Measurements from ENCODE around the gene CREB5. TPM values are rescaled to one million over a fixed set of nuclear protein-coding genes. Genes with fewer than 3 reads are reported as not detected.

The CREB5 gene
- total RNA-seq, 1 donor from 2014 or later = 13.6 TPM

DNA sequence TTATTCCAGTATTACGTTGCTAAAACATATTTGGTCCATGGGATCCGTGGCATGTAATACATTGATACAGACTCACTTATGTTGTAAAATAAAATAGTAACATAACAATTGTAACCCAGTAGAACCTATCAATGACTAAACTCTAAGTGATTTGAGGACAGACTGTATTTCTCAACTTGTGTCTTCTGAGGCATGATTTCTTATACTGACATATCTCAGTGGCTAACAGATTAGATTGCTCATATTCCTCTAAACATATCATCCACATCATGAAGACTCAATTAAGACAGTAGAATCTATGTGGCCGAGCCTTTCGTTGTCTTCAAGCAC is 72.3 kb downstream of the CREB5 start:
- H3K4me1 Mint-ChIP-seq = peaks cover 53% of the 10 kb centered on the region
- no peak overlapping the region for H3K4me3 Mint-ChIP-seq
- no peaks in the 10 kb centered on the region for H3K36me3 Mint-ChIP-seq
- H3K9me3 Mint-ChIP-seq = no peaks in the 10 kb centered on the region
- DNase-seq (ENCODE audit: low spot score in 2 of 2, unreplicated experiment in 2 of 2) = no peak
- TF ChIP-seq, protein P1, sequence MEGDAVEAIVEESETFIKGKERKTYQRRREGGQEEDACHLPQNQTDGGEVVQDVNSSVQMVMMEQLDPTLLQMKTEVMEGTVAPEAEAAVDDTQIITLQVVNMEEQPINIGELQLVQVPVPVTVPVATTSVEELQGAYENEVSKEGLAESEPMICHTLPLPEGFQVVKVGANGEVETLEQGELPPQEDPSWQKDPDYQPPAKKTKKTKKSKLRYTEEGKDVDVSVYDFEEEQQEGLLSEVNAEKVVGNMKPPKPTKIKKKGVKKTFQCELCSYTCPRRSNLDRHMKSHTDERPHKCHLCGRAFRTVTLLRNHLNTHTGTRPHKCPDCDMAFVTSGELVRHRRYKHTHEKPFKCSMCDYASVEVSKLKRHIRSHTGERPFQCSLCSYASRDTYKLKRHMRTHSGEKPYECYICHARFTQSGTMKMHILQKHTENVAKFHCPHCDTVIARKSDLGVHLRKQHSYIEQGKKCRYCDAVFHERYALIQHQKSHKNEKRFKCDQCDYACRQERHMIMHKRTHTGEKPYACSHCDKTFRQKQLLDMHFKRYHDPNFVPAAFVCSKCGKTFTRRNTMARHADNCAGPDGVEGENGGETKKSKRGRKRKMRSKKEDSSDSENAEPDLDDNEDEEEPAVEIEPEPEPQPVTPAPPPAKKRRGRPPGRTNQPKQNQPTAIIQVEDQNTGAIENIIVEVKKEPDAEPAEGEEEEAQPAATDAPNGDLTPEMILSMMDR (IDR thresholded peaks at IDR 0.05; ENCODE audit: unreplicated experiment) = no peak
- H3K27ac Mint-ChIP-seq = no peak overlapping the region
- no peaks in the 10 kb centered on the region for H3K27me3 Mint-ChIP-seq (ENCODE audit: low read depth)

DNA sequence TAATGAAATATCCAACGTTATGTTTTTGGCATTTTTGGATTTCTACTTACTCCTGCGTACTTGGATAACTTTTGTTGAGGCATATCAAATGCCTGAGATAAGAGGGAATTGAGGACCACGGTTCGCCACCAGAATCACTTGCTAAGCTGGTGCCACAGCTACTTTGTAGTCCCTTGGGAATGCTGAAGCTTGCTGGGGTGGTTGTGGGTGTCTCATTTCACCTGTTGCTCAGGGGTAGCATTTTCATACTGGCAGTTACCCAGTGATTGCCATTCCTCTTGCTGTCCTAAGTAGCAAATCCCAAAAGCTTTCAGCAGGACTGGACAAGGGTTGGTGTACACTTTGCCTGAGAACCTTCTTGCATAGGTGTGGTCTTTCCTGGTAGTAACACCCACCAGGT is 75.2 kb downstream of the CREB5 start:
- Mint-ChIP-seq H3K27ac (peak overlapping the region; percentile 57), H3K9me3 (no peaks in the 10 kb centered on the region), H3K4me3 (no peak overlapping the region), H3K27me3 (ENCODE audit: low read depth) (no peaks in the 10 kb centered on the region), H3K4me1 (peaks cover 30% of the 10 kb centered on the region), H3K36me3 (no peaks in the 10 kb centered on the region)
- TF ChIP-seq, protein P1 (IDR thresholded peaks at IDR 0.05; ENCODE audit: unreplicated experiment) = no peak
- no peak for DNase-seq (ENCODE audit: low spot score in 2 of 2, unreplicated experiment in 2 of 2)

DNA sequence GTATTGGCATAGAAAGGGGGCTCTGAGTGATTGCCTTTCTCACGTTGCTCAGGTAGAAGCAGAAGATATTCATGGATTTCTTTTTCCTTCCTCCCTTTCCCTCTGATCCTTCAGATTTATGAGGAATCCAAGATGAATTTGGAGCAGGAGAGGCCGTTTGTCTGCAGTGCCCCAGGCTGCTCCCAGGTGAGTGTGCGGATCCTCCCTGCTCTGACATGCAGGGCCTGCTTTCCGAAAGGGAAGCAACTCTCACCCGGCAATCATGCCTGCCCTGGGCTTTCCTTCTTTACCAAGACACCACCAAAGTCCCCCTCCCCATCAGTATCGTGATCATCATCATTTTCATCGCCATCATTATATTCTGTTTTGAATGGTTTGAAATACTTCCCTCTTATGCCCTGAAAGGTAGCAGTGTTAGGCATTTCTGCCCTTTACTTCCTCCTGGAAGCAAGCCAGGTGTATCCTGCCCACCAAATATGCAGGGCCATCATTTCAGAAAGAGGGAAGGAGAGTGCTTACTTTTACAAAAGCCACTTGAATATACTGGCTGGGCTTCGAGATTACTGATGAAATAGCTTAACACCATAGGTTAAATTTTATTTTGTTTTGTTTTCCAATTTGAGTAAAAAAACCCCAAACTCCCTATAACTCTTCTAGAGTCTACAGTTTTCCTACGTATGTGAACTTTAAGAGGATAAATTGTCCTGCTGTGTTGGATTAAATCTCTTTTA is 75.9 kb downstream of the CREB5 start:
- Mint-ChIP-seq H3K4me3 (no peak overlapping the region), H3K36me3 (no peaks in the 10 kb centered on the region)

GRCh38 chr7:28490831-28491230 is 78.5 kb downstream of the CREB5 start:
- H3K9me3 Mint-ChIP-seq = no peaks in the 10 kb centered on the region
- TF ChIP-seq, protein P1 (IDR thresholded peaks at IDR 0.05; ENCODE audit: unreplicated experiment) = no peak
- no peak for DNase-seq (ENCODE audit: low spot score in 2 of 2, unreplicated experiment in 2 of 2)
- no peak overlapping the region for H3K27ac Mint-ChIP-seq
- H3K36me3 Mint-ChIP-seq = no peaks in the 10 kb centered on the region
- H3K4me3 Mint-ChIP-seq = no peak overlapping the region
- no peaks in the 10 kb centered on the region for H3K27me3 Mint-ChIP-seq (ENCODE audit: low read depth)
- peaks cover 17% of the 10 kb centered on the region for H3K4me1 Mint-ChIP-seq

More for the DNA sequence above, 75.9 kb downstream of the CREB5 start:
- Mint-ChIP-seq H3K27ac (peak overlapping the region; percentile 57), H3K4me1 (peaks cover 24% of the 10 kb centered on the region), H3K9me3 (no peaks in the 10 kb centered on the region), H3K27me3 (ENCODE audit: low read depth) (no peaks in the 10 kb centered on the region)
- TF ChIP-seq, protein P1 (IDR thresholded peaks at IDR 0.05; ENCODE audit: unreplicated experiment) = no peak
- DNase-seq (ENCODE audit: low spot score in 2 of 2, unreplicated experiment in 2 of 2) = no peak

- DNase-seq (ENCODE audit: low spot score in 2 of 2, unreplicated experiment in 2 of 2) = no peak
- TF ChIP-seq, protein P1 (IDR thresholded peaks at IDR 0.05; ENCODE audit: unreplicated experiment) = no peak
- H3K4me1 Mint-ChIP-seq = peaks cover 11% of the 10 kb centered on the region
- H3K9me3 Mint-ChIP-seq = no peaks in the 10 kb centered on the region
- H3K4me3 Mint-ChIP-seq = no peak overlapping the region
- H3K27ac Mint-ChIP-seq = no peak overlapping the region
- H3K27me3 Mint-ChIP-seq (ENCODE audit: low read depth) = no peaks in the 10 kb centered on the region
- no peaks in the 10 kb centered on the region for H3K36me3 Mint-ChIP-seq
Observed at GRCh38 chr7:28493477-28493876, 81.2 kb downstream of the CREB5 start.

All from mesothelial cell of epicardium (in vitro differentiated cells).